Neural crest cell (in vitro differentiated cells): Measurements from ENCODE around the gene MVB12B. TPM values are rescaled to one million over a fixed set of nuclear protein-coding genes. Genes with fewer than 3 reads are reported as not detected.

Experiments
- DNase-seq: peaks from one replicate; pipeline ENCODE4 v3.0.0; 2021; ENCODE audit warnings: low read depth, mixed read lengths, low spot score
- H3K27ac Mint-ChIP-seq: one replicate; pipeline ENCODE4 v1.8.0; 2021; ENCODE audit warnings: mild to moderate bottlenecking, mixed read lengths; ENCODE audit not compliant: unreplicated experiment
- H3K27me3 Mint-ChIP-seq: 2 replicates; pipeline ENCODE4 v1.8.0; 2021; ENCODE audit warnings: low read depth, mild to moderate bottlenecking, mixed read lengths
- H3K36me3 Mint-ChIP-seq: 2 replicates; pipeline ENCODE4 v1.8.0; 2021; ENCODE audit warnings: low read depth, mild to moderate bottlenecking, mixed read lengths
- H3K4me1 Mint-ChIP-seq: 2 replicates; pipeline ENCODE4 v1.8.0; 2021; ENCODE audit warnings: mixed read lengths
- H3K4me3 Mint-ChIP-seq: one replicate; pipeline ENCODE4 v1.8.0; 2021; ENCODE audit warnings: mild to moderate bottlenecking, mixed read lengths
- H3K9me3 Mint-ChIP-seq: 2 replicates; pipeline ENCODE4 v1.8.0; 2021; ENCODE audit warnings: mixed read lengths
- CTCF ChIP-seq: fragments of 200-600 bp; sonication (generic); conservative IDR thresholded peaks from 2 replicates; pipeline ENCODE4 v1.5.0; 2021; ENCODE audit warnings: antibody characterized with exemption, mild to moderate bottlenecking
- total RNA-seq: library from RNA; stranded (reverse); gene quantifications from 2 replicates; pipeline ENCODE4 v1.2.1, GENCODE V29; 2021

Gene MVB12B
- total RNA-seq, 1 donor from 2014 or later = 68.1 TPM

GRCh38 chr9:126448136-126448535 is 121.5 kb downstream of the MVB12B start:
- DNase-seq = no peak
- no peak for TF ChIP-seq CTCF
- Mint-ChIP-seq H3K4me3 (no peak overlapping the region), H3K4me1 (peaks cover 15% of the 10 kb centered on the region), H3K36me3 (peaks cover 11% of the 10 kb centered on the region), H3K27me3 (no peaks in the 10 kb centered on the region), H3K27ac (peak overlapping the region; percentile 32), H3K9me3 (no peaks in the 10 kb centered on the region)

- Mint-ChIP-seq H3K36me3 (peaks cover 11% of the 10 kb centered on the region), H3K4me1 (peaks cover 21% of the 10 kb centered on the region), H3K9me3 (no peaks in the 10 kb centered on the region), H3K27ac (no peak overlapping the region), H3K4me3 (no peak overlapping the region), H3K27me3 (no peaks in the 10 kb centered on the region)
- TF ChIP-seq CTCF = no peak
- no peak for DNase-seq
Observed at GRCh38 chr9:126448865-126449577, 122.4 kb downstream of the MVB12B start.

- Mint-ChIP-seq H3K4me1 (peaks cover 30% of the 10 kb centered on the region), H3K27ac (no peak overlapping the region), H3K9me3 (no peaks in the 10 kb centered on the region), H3K27me3 (no peaks in the 10 kb centered on the region), H3K36me3 (peaks cover 11% of the 10 kb centered on the region), H3K4me3 (no peak overlapping the region)
- DNase-seq = no peak
- no peak for TF ChIP-seq CTCF
Observed at GRCh38 chr9:126449725-126450667, 123.4 kb downstream of the MVB12B start.

GRCh38 chr9:126450668-126451205 is 124.1 kb downstream of the MVB12B start:
- Mint-ChIP-seq H3K4me3 (no peak overlapping the region), H3K27ac (no peak overlapping the region), H3K36me3 (peaks cover 11% of the 10 kb centered on the region), H3K9me3 (no peaks in the 10 kb centered on the region), H3K27me3 (no peaks in the 10 kb centered on the region), H3K4me1 (peaks cover 30% of the 10 kb centered on the region)
- DNase-seq = no peak
- no peak for TF ChIP-seq CTCF

GRCh38 chr9:126451316-126451885 is 124.8 kb downstream of the MVB12B start:
- Mint-ChIP-seq H3K36me3 (peaks cover 11% of the 10 kb centered on the region), H3K9me3 (no peaks in the 10 kb centered on the region), H3K4me3 (no peak overlapping the region), H3K27me3 (no peaks in the 10 kb centered on the region), H3K27ac (no peak overlapping the region), H3K4me1 (peaks cover 30% of the 10 kb centered on the region)
- no peak for TF ChIP-seq CTCF
- DNase-seq = no peak
